K562 (cell line): ENCODE results near the gene REEP2. TPM values are rescaled to one million over a fixed set of nuclear protein-coding genes. Genes with fewer than 3 reads are reported as not detected.

Experiments used
- ATAC-seq: fragments of 200-7000 bp; cut with Tn5 transposase; 3 replicates; pipeline ENCODE4 v1.9.1; 2020; ENCODE audit warnings: moderate library complexity
- BruUV-seq: library from RNA; stranded (reverse); fragments of 400-500 nt; replicated peaks from 2 replicates; lab custom pipeline; 2021; lab: Mats Ljungman, UMichigan
- CTCF ChIA-PET: fragments of 300-600 bp; formaldehyde crosslinking; extraction: SDS; loops from one replicate; lab custom pipeline; 2021; ENCODE audit warnings: low intra/inter-chr PET ratio; lab: Yijun Ruan, JAX
- POLR2A ChIA-PET: fragments of 300-600, 350-650 bp; sonication (Branson Sonifier 250); formaldehyde crosslinking; extraction: SDS; loops from one replicate; lab custom pipeline; 2021; ENCODE audit warnings: antibody characterized with exemption, inconsistent platforms; lab: Yijun Ruan, JAX
- DNase-seq, 4 experiments: peaks; one replicate each; pipeline versions ENCODE4 v3.0.0 to v3.0.0-alpha.2; 2011 to 2018; ENCODE audit warnings: low spot score in 3 of 4, mixed read lengths in 3 of 4; ENCODE audit errors: extremely low read depth in 1 of 4
- FAIRE-seq: peaks from 2 replicates; lab custom pipeline; 2011; peaks lifted over from hg19 to GRCh38; lab: Jason Lieb, UNC
- H2AFZ ChIP-seq: 2 replicates; pipeline ENCODE4 v1.6.0; 2011; ENCODE audit warnings: low read depth, low read length, control low read depth, inconsistent platforms
- H3K27ac ChIP-seq: fragments of 200-600 bp; 3 replicates; pipeline ENCODE4 v1.8.0; 2011; ENCODE audit warnings: low read depth, mild to moderate bottlenecking, control low read depth, inconsistent platforms, low read length, moderate library complexity, mixed read lengths; ENCODE audit errors: extremely low read depth
- H3K27me3 ChIP-seq, 2 experiments: fragments of 300-600 bp in 1 of 2; 2 replicates in 1 of 2; 3 replicates in 1 of 2; pipeline versions ENCODE4 v1.6.0 to v1.8.0; 2011; ENCODE audit warnings: inconsistent platforms in 2 of 2, low read length in 2 of 2, mild to moderate bottlenecking in 1 of 2, mixed read lengths in 1 of 2, moderate library complexity in 1 of 2; ENCODE audit not compliant: control insufficient read depth in 2 of 2, insufficient read depth in 2 of 2
- H3K36me3 ChIP-seq: fragments of 300-600 bp; 3 replicates; pipeline ENCODE4 v1.8.0; 2011; ENCODE audit warnings: mild to moderate bottlenecking, low read length, inconsistent platforms; ENCODE audit not compliant: control insufficient read depth, insufficient read depth
- H3K4me1 ChIP-seq, 2 experiments: fragments of 200-600 bp in 1 of 2; replicated peaks in 1 of 2; 2 replicates in 1 of 2; 3 replicates in 1 of 2; pipeline versions ENCODE4 v1.5.1 to v1.8.0; 2011; ENCODE audit warnings: inconsistent platforms in 2 of 2, low read length in 2 of 2, mild to moderate bottlenecking in 1 of 2, mixed read lengths in 1 of 2, moderate library complexity in 1 of 2; ENCODE audit not compliant: control insufficient read depth in 2 of 2, insufficient read depth in 2 of 2
- H3K4me2 ChIP-seq: 2 replicates; pipeline ENCODE4 v1.6.1; 2011; ENCODE audit warnings: low read length, control low read depth, inconsistent platforms, mixed read lengths; ENCODE audit not compliant: insufficient read depth
- H3K4me3 ChIP-seq: fragments of 200-600 bp; sonication (generic), shearing (Covaris generic); 2 replicates; pipeline ENCODE4 v1.5.1; 2016; ENCODE audit warnings: control low read depth, inconsistent platforms
- H3K79me2 ChIP-seq: fragments of 200-600 bp; 3 replicates; pipeline ENCODE4 v1.8.0; 2011; ENCODE audit warnings: low read length, inconsistent platforms; ENCODE audit not compliant: control insufficient read depth, insufficient read depth
- H3K9ac ChIP-seq, 2 experiments: 2 replicates each; pipeline versions ENCODE4 v1.6.0 to v1.6.1; 2011; ENCODE audit warnings: low read depth in 2 of 2, low read length in 2 of 2, control low read depth in 1 of 2, inconsistent platforms in 1 of 2, mild to moderate bottlenecking in 1 of 2, mixed read lengths in 1 of 2; ENCODE audit not compliant: insufficient read depth in 1 of 2
- H3K9me1 ChIP-seq: one replicate; pipeline ENCODE4 v1.6.0; 2011; ENCODE audit warnings: inconsistent platforms, mild to moderate bottlenecking, low read length, moderate library complexity; ENCODE audit not compliant: control insufficient read depth, insufficient read depth
- H3K9me3 ChIP-seq: replicated peaks from 2 replicates; pipeline ENCODE4 v1.5.1; 2011; ENCODE audit warnings: low read depth, low read length, inconsistent platforms; ENCODE audit not compliant: control insufficient read depth, insufficient read depth
- H4K20me1 ChIP-seq: replicated peaks from 2 replicates; pipeline ENCODE4 v1.6.1; 2011; ENCODE audit warnings: low read length, inconsistent platforms, mixed read lengths; ENCODE audit not compliant: control insufficient read depth, insufficient read depth
- ATF7 ChIP-seq: fragments of 450-650 bp; IDR thresholded peaks from 2 replicates; pipeline ENCODE4 v1.7.1; 2014; ENCODE audit warnings: mild to moderate bottlenecking, moderate library complexity
- CBFB ChIP-seq: sonication (generic); formaldehyde crosslinking; IDR thresholded peaks from 2 replicates; pipeline ENCODE4 v1.4.0; 2020; ENCODE audit warnings: mild to moderate bottlenecking, missing genetic modification reagents
- CUX1 ChIP-seq: fragments of 200-800 bp; sonication (Bioruptor generic); IDR thresholded peaks from 2 replicates; pipeline ENCODE4 v1.6.1; 2016; ENCODE audit warnings: missing genetic modification characterization, missing compliant biosample characterization
- HNRNPH1 ChIP-seq: fragments of 200-400 bp; formaldehyde crosslinking; optimal IDR thresholded peaks from 2 replicates; pipeline ENCODE3; 2017; ENCODE audit warnings: low read depth, mild to moderate bottlenecking, low read length, moderate library complexity
- MCM5 ChIP-seq: fragments of 450-650 bp; IDR thresholded peaks from 2 replicates; pipeline ENCODE4 v1.6.1; 2016; ENCODE audit warnings: low read depth
- NFXL1 ChIP-seq: fragments of 450-650 bp; formaldehyde crosslinking; IDR thresholded peaks from 2 replicates; pipeline ENCODE4 v1.4.0; 2021; ENCODE audit warnings: mild to moderate bottlenecking
- SMAD1 ChIP-seq: fragments of 150-350 bp; IDR thresholded peaks from 2 replicates; pipeline ENCODE4 v1.6.1; 2014; ENCODE audit warnings: low read length, low read depth; ENCODE audit not compliant: partially characterized antibody
- SNIP1 ChIP-seq: fragments of 450-650 bp; IDR thresholded peaks from 2 replicates; pipeline ENCODE4 v1.7.1; 2017; ENCODE audit warnings: low read depth, mild to moderate bottlenecking
- TCF7 ChIP-seq: sonication (generic); IDR thresholded peaks from 2 replicates; pipeline ENCODE4 v1.6.1; 2016; ENCODE audit warnings: antibody characterized with exemption, borderline replicate concordance
- ZNF354B ChIP-seq: fragments of 250-450 bp; sonication (Bioruptor Pico); IDR thresholded peaks from 2 replicates; pipeline ENCODE4 v1.4.0; 2020
- WGBS: fragments of 100-300 bp; shearing (Covaris generic); methylation state at CpG from one replicate; pipeline ENCODE4 v1.1.6; 2016; ENCODE audit warnings: low coverage, mixed read lengths; ENCODE audit not compliant: insufficient coverage; ENCODE audit errors: missing lambda C conversion rate; 5-methylcytosine and 5-hydroxymethylcytosine counted together
- in situ Hi-C: fragments of 300-500 bp; cut with MboI; formaldehyde crosslinking; loops from 4 replicates; pipeline ENCODE4 v1.15.0; 2018; ENCODE audit warnings: inconsistent platforms, mixed read lengths
- intact Hi-C: fragments of 100-400 bp; cut with micrococcal nuclease; formaldehyde crosslinking; loops from 2 replicates; pipeline ENCODE4 v1.14.2; 2022
- polyA plus RNA-seq, 8 experiments: library from polyadenylated mRNA; depleted of rRNA in 4 of 8; stranded (reverse) in 5 of 8; unstranded in 3 of 8; fragments of >200 nt; fragmentation: Nextera tagmentation in 2 of 8; fragmentation: Illumina TruSeq in 1 of 8; extraction: Ambion mirVana in 2 of 8; extraction: Trizol in 1 of 8; gene quantifications; 2 replicates each; pipeline versions ENCODE4 v1.2.1 to v1.2.3, GENCODE V29; 2011 to 2014; ENCODE audit warnings: inconsistent platforms in 1 of 8, missing spikeins in 1 of 8
- total RNA-seq, 7 experiments: library from RNA; depleted of rRNA in 6 of 7; stranded (reverse); fragments of >200 nt in 6 of 7; fragmentation: Illumina TruSeq in 2 of 7; extraction: Trizol in 2 of 7; gene quantifications; 2 replicates each; pipeline versions ENCODE4 v1.2.1 to v1.2.3, GENCODE V29; 2011 to 2021; ENCODE audit warnings: low replicate concordance in 1 of 7
- TF ChIP-seq, protein P1 (sequence below): sonication (generic); formaldehyde crosslinking; IDR thresholded peaks from 2 replicates; pipeline ENCODE4 v1.8.0; 2022; ENCODE audit warnings: missing genetic modification reagents, mild to moderate bottlenecking, borderline replicate concordance
- TF ChIP-seq, protein P2 (sequence below): fragments of 250-450 bp; sonication (Bioruptor Pico); IDR thresholded peaks from 2 replicates; pipeline ENCODE4 v1.8.0; 2022; ENCODE audit warnings: inconsistent platforms, mild to moderate bottlenecking, moderate library complexity, borderline replicate concordance

REEP2 gene
- total and polyA plus RNA-seq, 9 of the 15 experiments (the other 6 are each of a cell fraction or from before 2014, with no cell fraction given): 0.03 to 1.1 (median 0.12) TPM; not detected in 1

- TF ChIP-seq CUX1 (CRISPR knock-in tag) (no peak), TCF7 (no peak)
Observed at GRCh38 chr5:138457531-138458275, 18.8 kb downstream of the REEP2 start (continued).

DNA sequence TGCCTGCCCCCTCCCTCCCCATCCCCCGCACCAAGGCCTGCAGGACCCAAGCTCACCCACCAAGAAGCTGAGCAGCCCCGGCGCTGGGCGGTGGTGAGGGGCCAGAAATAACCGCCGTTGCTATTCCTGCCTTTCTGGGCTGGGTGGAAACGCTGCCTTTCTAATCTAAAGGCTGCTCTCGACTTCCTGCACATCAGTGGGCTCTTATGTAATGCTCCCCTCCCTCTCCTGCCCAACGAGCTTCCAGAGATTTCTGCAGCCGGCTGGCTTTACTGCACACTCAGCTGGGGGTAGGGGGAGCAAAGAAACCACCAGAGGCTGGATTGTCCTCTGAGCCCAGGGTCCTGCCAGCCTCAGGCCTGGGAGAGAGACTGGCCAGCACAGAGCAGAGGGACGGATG, 19.5 kb downstream of the REEP2 start:
- TF ChIP-seq CBFB (CRISPR knock-in tag) (no peak), SNIP1 (no peak), HNRNPH1 (no peak), SMAD1 (no peak), ATF7 (no peak), NFXL1 (no peak), ZNF354B (CRISPR knock-in tag) (no peak), MCM5 (no peak)
- TF ChIP-seq, protein P1, sequence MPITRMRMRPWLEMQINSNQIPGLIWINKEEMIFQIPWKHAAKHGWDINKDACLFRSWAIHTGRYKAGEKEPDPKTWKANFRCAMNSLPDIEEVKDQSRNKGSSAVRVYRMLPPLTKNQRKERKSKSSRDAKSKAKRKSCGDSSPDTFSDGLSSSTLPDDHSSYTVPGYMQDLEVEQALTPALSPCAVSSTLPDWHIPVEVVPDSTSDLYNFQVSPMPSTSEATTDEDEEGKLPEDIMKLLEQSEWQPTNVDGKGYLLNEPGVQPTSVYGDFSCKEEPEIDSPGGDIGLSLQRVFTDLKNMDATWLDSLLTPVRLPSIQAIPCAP: no peak
- TF ChIP-seq, protein P2, sequence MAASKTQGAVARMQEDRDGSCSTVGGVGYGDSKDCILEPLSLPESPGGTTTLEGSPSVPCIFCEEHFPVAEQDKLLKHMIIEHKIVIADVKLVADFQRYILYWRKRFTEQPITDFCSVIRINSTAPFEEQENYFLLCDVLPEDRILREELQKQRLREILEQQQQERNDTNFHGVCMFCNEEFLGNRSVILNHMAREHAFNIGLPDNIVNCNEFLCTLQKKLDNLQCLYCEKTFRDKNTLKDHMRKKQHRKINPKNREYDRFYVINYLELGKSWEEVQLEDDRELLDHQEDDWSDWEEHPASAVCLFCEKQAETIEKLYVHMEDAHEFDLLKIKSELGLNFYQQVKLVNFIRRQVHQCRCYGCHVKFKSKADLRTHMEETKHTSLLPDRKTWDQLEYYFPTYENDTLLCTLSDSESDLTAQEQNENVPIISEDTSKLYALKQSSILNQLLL (CRISPR knock-in tag): no peak
- TF ChIP-seq, all 486 proteins: peak for 0
- Histone ChIP-seq H3K9me1 (no peaks in the 10 kb centered on the region), H3K4me1 (peaks cover 20 to 38% of the 10 kb centered on the region in 2 experiments), H3K9ac (peak overlapping the region in 1 of 2 experiments; percentile 78; a peak in 2 of 4 replicates), H3K27ac (no peak overlapping the region), H3K27me3 (no peaks in the 10 kb centered on the region), H4K20me1 (no peaks in the 10 kb centered on the region), H3K4me3 (no peak overlapping the region), H3K79me2 (no peaks in the 10 kb centered on the region), H3K9me3 (no peaks in the 10 kb centered on the region), H2AFZ (no peak overlapping the region), H3K36me3 (no peaks in the 10 kb centered on the region), H3K4me2 (no peak overlapping the region)
- POLR2A ChIA-PET: interaction anchor here (0.6 to 3.4 kb wide), 2 partner anchors 46 to 85 kb away, joined by 3 to 26 read pairs; partner anchors contain the start of gene ETF1
- no peak for DNase-seq
- WGBS: 38% methylated on average over 8 of the region's 11 CpGs
- CTCF ChIA-PET: no interaction called here
- no peak for ATAC-seq
- no peak for FAIRE-seq
- intact Hi-C loops: loop anchor here (10.0 kb wide), 1 partner anchor 176 kb away; no protein-coding TSS in a partner anchor
- in situ Hi-C loops: no loop called here
- BruUV-seq: no TSS peak
